Astrocyte (in vitro differentiated cells and primary cell): ENCODE measurements around the gene RALGPS2. TPM values are rescaled to one million over a fixed set of nuclear protein-coding genes. Genes with fewer than 3 reads are reported as not detected.

Source experiments
- DNase-seq: peaks from one replicate; pipeline ENCODE4 v3.0.0-alpha.2; 2010; ENCODE audit warnings: low read depth
- FAIRE-seq: peaks from 2 replicates; lab custom pipeline; 2011; peaks lifted over from hg19 to GRCh38; lab: Jason Lieb, UNC
- H2AFZ ChIP-seq: 2 replicates; pipeline ENCODE4 v1.6.0; 2012; ENCODE audit warnings: low read depth, low read length, inconsistent platforms
- H3K27ac ChIP-seq: 2 replicates; pipeline ENCODE4 v1.5.1; 2011; ENCODE audit warnings: low read depth, low read length, inconsistent platforms
- H3K27me3 ChIP-seq: 2 replicates; pipeline ENCODE4 v1.6.0; 2011; ENCODE audit warnings: low read length, inconsistent platforms; ENCODE audit not compliant: insufficient read depth
- H3K36me3 ChIP-seq: 2 replicates; pipeline ENCODE4 v1.5.1; 2011; ENCODE audit warnings: low read length, inconsistent platforms; ENCODE audit not compliant: insufficient read depth
- H3K4me1 ChIP-seq: 2 replicates; pipeline ENCODE4 v1.5.1; 2011; ENCODE audit warnings: low read length, inconsistent platforms; ENCODE audit not compliant: insufficient read depth
- H3K4me2 ChIP-seq: 2 replicates; pipeline ENCODE4 v1.6.0; 2012; ENCODE audit warnings: low read length, inconsistent platforms
- H3K4me3 ChIP-seq: 2 replicates; pipeline ENCODE4 v1.5.1; 2011; ENCODE audit warnings: low read depth, mild to moderate bottlenecking, low read length, inconsistent platforms; ENCODE audit not compliant: insufficient read depth
- H3K79me2 ChIP-seq: 2 replicates; pipeline ENCODE4 v1.6.0; 2012; ENCODE audit warnings: mild to moderate bottlenecking, low read length, inconsistent platforms; ENCODE audit not compliant: insufficient read depth
- H3K9ac ChIP-seq: 2 replicates; pipeline ENCODE4 v1.6.0; 2012; ENCODE audit warnings: mild to moderate bottlenecking, low read length, inconsistent platforms
- H3K9me3 ChIP-seq: 2 replicates; pipeline ENCODE4 v1.5.1; 2012; ENCODE audit warnings: low read depth, mild to moderate bottlenecking, low read length, inconsistent platforms; ENCODE audit not compliant: insufficient read depth
- H4K20me1 ChIP-seq: 2 replicates; pipeline ENCODE4 v1.6.0; 2012; ENCODE audit warnings: low read length, inconsistent platforms; ENCODE audit not compliant: insufficient read depth
- H3K27ac Mint-ChIP-seq: one replicate; pipeline ENCODE4 v1.8.0; 2021; ENCODE audit warnings: mild to moderate bottlenecking, mixed read lengths; ENCODE audit not compliant: unreplicated experiment
- H3K27me3 Mint-ChIP-seq: one replicate; pipeline ENCODE4 v1.8.0; 2021; ENCODE audit warnings: low read depth, mixed read lengths; ENCODE audit not compliant: unreplicated experiment
- H3K36me3 Mint-ChIP-seq: one replicate; pipeline ENCODE4 v1.8.0; 2021; ENCODE audit warnings: low read depth, mixed read lengths; ENCODE audit not compliant: unreplicated experiment
- H3K4me1 Mint-ChIP-seq: one replicate; pipeline ENCODE4 v1.8.0; 2021; ENCODE audit warnings: low read depth, mixed read lengths; ENCODE audit not compliant: unreplicated experiment
- H3K4me3 Mint-ChIP-seq: one replicate; pipeline ENCODE4 v1.8.0; 2021; ENCODE audit warnings: mild to moderate bottlenecking, moderate library complexity, mixed read lengths; ENCODE audit not compliant: unreplicated experiment
- H3K9me3 Mint-ChIP-seq: one replicate; pipeline ENCODE4 v1.8.0; 2021; ENCODE audit warnings: mild to moderate bottlenecking, mixed read lengths; ENCODE audit not compliant: unreplicated experiment
- CTCF ChIP-seq: IDR thresholded peaks from 2 replicates; pipeline ENCODE4 v1.5.1; 2011; ENCODE audit warnings: low read depth, mild to moderate bottlenecking, inconsistent platforms, low read length, moderate library complexity; ENCODE audit not compliant: insufficient read depth
- EZH2 ChIP-seq: IDR thresholded peaks from 2 replicates; pipeline ENCODE4 v1.6.1; 2012; ENCODE audit warnings: mild to moderate bottlenecking, low read length, inconsistent platforms; ENCODE audit not compliant: insufficient read depth
- total RNA-seq: library from RNA; stranded (reverse); gene quantifications from 2 replicates; pipeline ENCODE4 v1.2.1, GENCODE V29; 2021

The RALGPS2 gene
- total RNA-seq, 1 donor from 2014 or later: 33.6 TPM

- TF ChIP-seq EZH2 (no peak), CTCF (no peak)
- H3K27ac ChIP-seq: no peak overlapping the region
- no peaks in the 10 kb centered on the region for H3K36me3 ChIP-seq
- no peaks in the 10 kb centered on the region for H3K9me3 ChIP-seq
- Mint-ChIP-seq H3K27me3 (no peaks in the 10 kb centered on the region), H3K27ac (peak overlapping the region; percentile 14), H3K36me3 (peaks cover 2% of the 10 kb centered on the region), H3K9me3 (peaks cover 2% of the 10 kb centered on the region), H3K4me1 (peaks cover 10% of the 10 kb centered on the region), H3K4me3 (peak overlapping the region; percentile 91)
- H3K9ac ChIP-seq: peak overlapping the region; percentile 84
- H3K4me2 ChIP-seq: peak overlapping the region; percentile 98
- no peak for FAIRE-seq
- no peak for DNase-seq
- peaks cover 10% of the 10 kb centered on the region for H4K20me1 ChIP-seq
- no peak overlapping the region for H2AFZ ChIP-seq
- H3K27me3 ChIP-seq: no peaks in the 10 kb centered on the region
- peaks cover 41% of the 10 kb centered on the region for H3K79me2 ChIP-seq
- peaks cover 12% of the 10 kb centered on the region for H3K4me1 ChIP-seq
- peak overlapping the region; percentile 89 for H3K4me3 ChIP-seq
These were observed 1.5 kb downstream of the RALGPS2 start for GRCh38 chr1:178726545-178726944.

- Histone ChIP-seq H3K27ac (no peak overlapping the region), H3K9me3 (no peaks in the 10 kb centered on the region), H3K4me3 (no peak overlapping the region), H3K36me3 (no peaks in the 10 kb centered on the region), H3K79me2 (peaks cover 46% of the 10 kb centered on the region), H2AFZ (no peak overlapping the region), H4K20me1 (peaks cover 10% of the 10 kb centered on the region), H3K4me2 (peak overlapping the region; percentile 98), H3K9ac (no peak overlapping the region), H3K4me1 (peaks cover 12% of the 10 kb centered on the region), H3K27me3 (no peaks in the 10 kb centered on the region)
- FAIRE-seq (no peak), DNase-seq (no peak)
- Mint-ChIP-seq H3K27me3 (no peaks in the 10 kb centered on the region), H3K9me3 (peaks cover 7% of the 10 kb centered on the region), H3K27ac (peak overlapping the region; percentile 69), H3K36me3 (peaks cover 4% of the 10 kb centered on the region), H3K4me3 (peak overlapping the region; percentile 91), H3K4me1 (peaks cover 10% of the 10 kb centered on the region)
- no peak for TF ChIP-seq EZH2
- TF ChIP-seq CTCF: no peak
These were observed 2.2 kb downstream of the RALGPS2 start for GRCh38 chr1:178727014-178727895.

DNA sequence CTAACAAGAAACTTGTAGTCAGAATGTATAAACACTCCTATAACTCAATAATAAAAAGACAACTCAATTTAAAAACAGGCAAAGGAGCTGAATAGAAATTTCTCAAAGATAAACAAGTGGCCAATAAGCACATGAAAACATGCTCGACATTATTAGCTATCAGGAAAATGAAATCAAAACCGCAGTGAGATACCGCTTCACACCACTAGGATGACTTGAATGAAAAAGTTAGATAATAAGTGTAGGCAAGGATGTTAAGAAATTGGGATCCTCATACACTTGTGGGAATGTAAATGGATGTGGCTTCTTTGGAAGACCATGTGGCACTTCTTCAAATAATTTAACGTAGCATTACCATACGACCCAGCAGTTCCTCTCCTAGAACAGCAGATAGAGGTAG lies 8.9 kb downstream of the RALGPS2 start:
- Mint-ChIP-seq H3K27me3 (no peaks in the 10 kb centered on the region), H3K9me3 (peaks cover 7% of the 10 kb centered on the region), H3K4me3 (no peak overlapping the region), H3K27ac (no peak overlapping the region), H3K36me3 (peaks cover 12% of the 10 kb centered on the region), H3K4me1 (no peaks in the 10 kb centered on the region)
- no peak overlapping the region for H2AFZ ChIP-seq
- no peaks in the 10 kb centered on the region for H3K27me3 ChIP-seq
- DNase-seq (no peak), FAIRE-seq (peak; percentile 43)
- peaks cover 25% of the 10 kb centered on the region for H3K79me2 ChIP-seq
- H4K20me1 ChIP-seq: peaks cover 3% of the 10 kb centered on the region
- no peak overlapping the region for H3K9ac ChIP-seq
- H3K4me2 ChIP-seq: no peak overlapping the region
- H3K27ac ChIP-seq: no peak overlapping the region
- no peaks in the 10 kb centered on the region for H3K36me3 ChIP-seq
- no peaks in the 10 kb centered on the region for H3K9me3 ChIP-seq
- H3K4me1 ChIP-seq: no peaks in the 10 kb centered on the region
- no peak overlapping the region for H3K4me3 ChIP-seq
- TF ChIP-seq CTCF: no peak
- TF ChIP-seq EZH2: no peak
